ENCODE measurements around the gene WDR49. TPM values are rescaled to one million over a fixed set of nuclear protein-coding genes. Genes with fewer than 3 reads are reported as not detected.

The WDR49 gene
- total and polyA plus RNA-seq, 7 donors: 0.06 to 2.5 (median 0.81) TPM; not detected in 2

GRCh38 chr3:167611718-167612117, 42.0 kb downstream of the WDR49 start:
- no peaks in the 10 kb centered on the region for H3K9me3 ChIP-seq
- no peak overlapping the region for H3K4me3 ChIP-seq
- H3K27ac ChIP-seq: no peak overlapping the region
- no peak for DNase-seq
- no peaks in the 10 kb centered on the region for H3K4me1 ChIP-seq
- H3K36me3 ChIP-seq: no peaks in the 10 kb centered on the region
- 55 to 81% methylated on average over 2 of the region's 2 CpGs for WGBS, 2 donors
- no peaks in the 10 kb centered on the region for H3K27me3 ChIP-seq
- intact Hi-C loops (cut with DNase I): no loop called here
- TF ChIP-seq CTCF (IDR thresholded peaks at IDR 0.05): no peak
- no peak for TF ChIP-seq POLR2AphosphoS5 (IDR thresholded peaks at IDR 0.05)
- TF ChIP-seq EP300 (IDR thresholded peaks at IDR 0.05): no peak
- no peak for TF ChIP-seq POLR2A (IDR thresholded peaks at IDR 0.05)

GRCh38 chr3:167609156-167609555, 44.6 kb downstream of the WDR49 start:
- 78 to 87% methylated on average over 5 of the region's 5 CpGs for WGBS, 2 donors
- H3K4me1 ChIP-seq: no peaks in the 10 kb centered on the region
- DNase-seq: no peak
- H3K36me3 ChIP-seq: no peaks in the 10 kb centered on the region
- H3K27me3 ChIP-seq: no peaks in the 10 kb centered on the region
- no peak overlapping the region for H3K4me3 ChIP-seq
- H3K9me3 ChIP-seq: no peaks in the 10 kb centered on the region
- TF ChIP-seq CTCF (IDR thresholded peaks at IDR 0.05) (no peak), POLR2A (IDR thresholded peaks at IDR 0.05) (no peak), EP300 (IDR thresholded peaks at IDR 0.05) (no peak), POLR2AphosphoS5 (IDR thresholded peaks at IDR 0.05) (no peak)
- intact Hi-C loops (cut with DNase I): no loop called here
- no peak overlapping the region for H3K27ac ChIP-seq

GRCh38 chr3:167606836-167607235, 46.9 kb downstream of the WDR49 start:
- H3K27ac ChIP-seq: no peak overlapping the region
- no peaks in the 10 kb centered on the region for H3K9me3 ChIP-seq
- WGBS, 2 donors: 90 to 93% methylated on average over 3 of the region's 3 CpGs
- no peaks in the 10 kb centered on the region for H3K27me3 ChIP-seq
- no peak for DNase-seq
- no peak overlapping the region for H3K4me3 ChIP-seq
- intact Hi-C loops (cut with DNase I): no loop called here
- TF ChIP-seq POLR2AphosphoS5 (IDR thresholded peaks at IDR 0.05) (no peak), CTCF (IDR thresholded peaks at IDR 0.05) (no peak), POLR2A (IDR thresholded peaks at IDR 0.05) (no peak), EP300 (IDR thresholded peaks at IDR 0.05) (no peak)
- H3K36me3 ChIP-seq: no peaks in the 10 kb centered on the region
- H3K4me1 ChIP-seq: no peaks in the 10 kb centered on the region

GRCh38 chr3:167605871-167606270, 47.9 kb downstream of the WDR49 start:
- no peak for DNase-seq
- no peaks in the 10 kb centered on the region for H3K4me1 ChIP-seq
- TF ChIP-seq CTCF (IDR thresholded peaks at IDR 0.05): no peak
- TF ChIP-seq EP300 (IDR thresholded peaks at IDR 0.05): no peak
- TF ChIP-seq POLR2AphosphoS5 (IDR thresholded peaks at IDR 0.05): no peak
- no peak for TF ChIP-seq POLR2A (IDR thresholded peaks at IDR 0.05)
- H3K36me3 ChIP-seq: no peaks in the 10 kb centered on the region
- H3K9me3 ChIP-seq: no peaks in the 10 kb centered on the region
- no peak overlapping the region for H3K4me3 ChIP-seq
- no peak overlapping the region for H3K27ac ChIP-seq
- 81 to 83% methylated on average over 2 of the region's 2 CpGs for WGBS, 2 donors
- intact Hi-C loops (cut with DNase I): no loop called here
- H3K27me3 ChIP-seq: no peaks in the 10 kb centered on the region

- no peak overlapping the region for H3K27ac ChIP-seq
- no peaks in the 10 kb centered on the region for H3K9me3 ChIP-seq
- intact Hi-C loops (cut with DNase I): no loop called here
- no peaks in the 10 kb centered on the region for H3K4me1 ChIP-seq
- no peak overlapping the region for H3K4me3 ChIP-seq
- no peaks in the 10 kb centered on the region for H3K27me3 ChIP-seq
- H3K36me3 ChIP-seq: no peaks in the 10 kb centered on the region
- no peak for DNase-seq
- no peak for TF ChIP-seq CTCF (IDR thresholded peaks at IDR 0.05)
- TF ChIP-seq EP300 (IDR thresholded peaks at IDR 0.05): no peak
- TF ChIP-seq POLR2AphosphoS5 (IDR thresholded peaks at IDR 0.05): no peak
- TF ChIP-seq POLR2A (IDR thresholded peaks at IDR 0.05): no peak
- 84% methylated on average over 2 of the region's 2 CpGs for WGBS, 2 donors
Measured at GRCh38 chr3:167602041-167602440, 51.7 kb downstream of the WDR49 start.
